Measurements from ENCODE around the gene UBASH3B.
"Not testable (repeated sequence)": the region's sequence is repeated elsewhere in the genome, so short reads cannot be mapped to it uniquely, and the experiment has no call there.

The UBASH3B gene

GRCh38 chr11:122655527-122656072, at the start of gene UBASH3B:
Gene UBASH3B, plus strand, starts transcription at chr11:122655722. Its CDS starts 328 bp downstream, at chr11:122656050.
- peak; percentile 77 for DNase-seq

GRCh38 chr11:122607162-122607561, 48.4 kb upstream of the UBASH3B start:
- not testable (repeated sequence) for DNase-seq

DNA sequence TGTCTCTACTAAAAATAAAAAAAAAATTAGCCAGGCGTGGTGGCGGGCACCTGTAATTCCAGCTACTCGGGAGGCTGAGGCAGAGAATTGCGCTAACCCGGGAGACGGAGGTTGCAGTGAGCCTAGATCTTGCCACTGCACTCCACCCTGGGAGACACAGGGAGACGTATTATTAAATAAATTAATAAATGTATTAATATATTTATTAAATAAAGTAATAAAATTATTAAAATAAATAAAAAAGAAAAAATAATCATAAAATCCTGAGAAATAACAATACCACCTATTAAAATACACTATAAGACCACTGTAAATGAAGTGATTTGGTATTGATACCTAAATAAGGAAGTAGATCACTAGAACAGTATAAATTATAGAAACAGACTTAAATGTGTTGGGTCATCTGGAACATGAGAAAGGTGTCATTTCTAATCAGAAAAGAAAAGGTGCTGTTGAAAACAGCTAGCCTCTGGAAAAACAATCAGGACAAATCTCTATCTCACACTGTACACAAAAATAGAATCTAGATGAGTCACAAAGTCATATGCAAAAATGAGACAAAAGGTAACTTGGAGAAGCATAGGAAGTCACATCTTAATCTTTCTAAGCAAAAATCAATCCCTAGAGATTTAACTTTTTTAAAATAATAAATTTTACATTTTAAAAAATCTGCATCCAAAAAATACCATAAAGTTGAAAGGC, 43.2 kb upstream of the UBASH3B start:
- no peak for DNase-seq

DNA sequence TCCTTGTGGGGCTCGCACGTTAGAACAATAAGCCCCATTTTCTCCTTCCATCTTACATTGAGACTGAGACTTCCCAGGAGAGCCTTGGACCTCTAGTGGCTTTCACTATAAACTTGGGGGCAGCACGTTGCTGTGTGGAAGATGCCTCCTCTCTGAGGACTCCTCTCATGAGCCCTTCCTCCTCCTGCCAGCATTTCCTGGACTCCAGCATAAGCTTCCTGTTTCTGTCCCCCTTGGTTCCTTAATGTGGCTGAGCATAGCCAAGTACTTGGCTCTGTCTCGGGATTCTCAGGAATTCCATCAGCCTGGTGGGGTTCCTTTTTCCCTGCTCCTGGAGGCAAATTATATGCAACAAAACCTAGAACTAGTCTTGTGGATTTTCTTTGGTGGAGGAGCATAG, 38.8 kb upstream of the UBASH3B start:
- DNase-seq = no peak

DNA sequence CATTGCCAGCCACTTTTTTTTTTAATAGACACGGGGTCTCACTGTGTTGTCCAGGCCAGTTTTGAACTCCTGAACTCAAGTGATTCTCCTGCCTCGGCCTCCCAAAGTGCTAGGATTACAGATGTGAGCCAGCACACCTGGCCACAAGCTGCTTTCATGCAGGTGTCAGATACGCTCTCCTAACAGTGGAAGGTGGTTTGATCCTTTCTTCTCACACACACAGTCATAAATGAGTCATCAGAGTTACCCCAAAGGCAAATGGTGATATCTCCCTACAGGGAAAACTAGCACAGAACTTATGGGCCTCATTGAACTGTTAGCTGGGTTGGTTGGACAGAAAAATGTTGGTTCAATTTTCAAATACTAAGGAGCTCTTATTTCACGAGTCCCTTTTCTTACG, 38.2 kb upstream of the UBASH3B start:
- DNase-seq = no peak

DNA sequence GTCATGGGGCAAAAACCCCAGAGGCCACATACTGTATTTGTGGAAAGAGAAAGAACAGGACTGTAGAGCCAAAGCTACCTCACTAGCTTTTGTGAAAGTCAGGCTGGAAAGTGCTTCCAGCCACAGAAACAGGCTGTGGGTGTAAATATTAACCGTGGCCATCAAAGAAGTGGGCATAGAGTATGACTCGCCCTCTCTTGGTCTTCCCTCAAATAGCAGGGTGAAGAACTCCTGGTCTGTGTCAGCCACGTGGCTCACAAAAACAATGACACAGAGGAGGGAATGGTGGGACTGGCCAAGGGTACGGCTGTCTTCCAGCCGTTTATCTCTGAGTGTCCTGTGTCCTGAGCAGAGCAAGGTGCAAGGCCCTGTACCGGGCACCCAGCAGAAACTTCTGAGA, 37.6 kb upstream of the UBASH3B start:
- DNase-seq = no peak

DNA sequence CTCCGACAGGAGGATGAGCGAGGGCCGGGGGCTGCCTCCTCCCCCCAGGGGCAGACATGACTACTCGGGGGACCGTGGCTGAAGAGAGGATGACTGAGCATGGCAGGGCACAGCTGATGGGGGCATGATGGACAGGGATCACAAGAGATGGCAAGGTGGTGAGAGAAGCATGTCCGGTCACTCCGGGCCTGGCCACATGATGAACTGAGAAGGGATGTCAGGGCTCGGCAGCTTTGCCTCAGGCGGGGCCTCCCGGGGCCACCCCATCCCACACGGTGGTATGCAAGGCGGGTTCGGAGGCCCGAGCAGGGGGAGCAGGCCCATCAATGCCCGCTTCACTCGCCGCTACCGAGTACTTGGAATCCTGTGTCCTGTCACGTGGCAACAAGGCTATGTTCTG, 36.6 kb upstream of the UBASH3B start:
- no peak for DNase-seq

GRCh38 chr11:122619757-122620156, 35.8 kb upstream of the UBASH3B start:
- DNase-seq = no peak

DNA sequence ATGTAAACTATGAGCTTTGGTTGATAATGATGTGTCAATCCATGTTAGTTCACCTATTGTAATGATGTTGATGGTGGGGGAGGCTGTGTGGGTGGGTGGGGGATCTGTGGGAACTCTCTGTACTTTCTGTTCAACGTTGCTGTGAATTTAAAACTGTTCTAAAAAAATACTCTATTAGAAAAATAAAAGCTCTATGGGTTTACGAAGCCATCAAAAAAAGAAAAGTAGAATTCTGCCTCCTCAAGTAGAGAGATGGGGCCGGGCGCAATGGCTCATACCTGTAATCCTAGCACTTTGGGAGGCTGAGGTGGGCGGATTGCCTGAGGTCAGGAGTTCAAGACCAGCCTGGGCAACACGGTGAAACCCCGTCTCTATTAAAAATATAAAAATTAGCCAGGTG, 30.0 kb upstream of the UBASH3B start:
- not testable (repeated sequence) for DNase-seq

DNA sequence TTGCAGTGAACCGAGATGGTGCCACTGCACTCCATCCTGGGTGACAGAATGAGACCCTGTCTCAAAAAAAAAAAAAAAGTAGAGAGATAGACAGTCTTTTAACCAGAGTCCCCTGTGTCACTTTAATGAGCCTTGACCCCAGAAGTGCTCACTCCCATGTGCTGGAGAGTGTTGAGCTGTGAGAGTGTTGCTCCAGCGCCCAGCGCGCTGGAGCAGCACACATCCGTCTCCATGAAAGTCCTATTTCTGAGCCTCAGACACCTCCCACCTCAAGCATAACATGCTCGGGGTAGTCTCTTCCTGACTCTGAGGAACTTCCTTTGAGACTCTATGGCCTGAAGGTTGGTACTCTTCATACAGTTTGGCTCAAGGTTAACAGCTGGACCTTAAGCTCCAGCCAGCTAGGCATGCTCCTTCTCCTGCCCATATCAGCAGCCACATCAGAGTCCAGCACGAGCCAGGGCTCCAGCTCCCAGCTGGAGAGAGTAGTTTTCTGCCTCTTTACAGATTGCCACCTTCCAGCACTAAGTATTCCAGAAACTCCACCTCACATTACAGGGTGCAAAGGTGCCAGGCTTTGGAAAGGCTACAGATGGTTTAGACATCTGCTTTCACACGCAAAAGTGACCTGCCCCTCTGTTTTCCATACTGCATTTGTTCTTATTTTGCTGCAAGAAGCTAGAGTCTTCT, 29.4 kb upstream of the UBASH3B start:
- no peak for DNase-seq

DNA sequence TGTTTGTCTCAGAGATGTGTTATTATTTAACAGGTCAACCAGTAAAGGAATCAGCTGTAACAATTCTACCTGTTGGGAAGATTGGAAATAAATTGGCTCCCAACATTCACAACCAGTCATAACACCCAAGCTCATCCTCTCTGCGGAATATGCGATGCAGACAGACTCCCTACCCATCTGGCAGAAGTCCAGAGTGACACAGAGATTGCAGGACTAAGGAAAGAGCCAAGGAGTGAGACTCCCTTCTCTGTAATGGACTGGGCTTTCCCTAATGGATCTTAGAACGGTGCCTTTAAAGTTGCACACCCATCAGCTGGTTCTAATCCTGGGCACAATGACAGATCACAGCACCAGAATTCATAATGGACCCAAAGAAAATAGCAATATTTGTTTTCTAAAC, 27.8 kb upstream of the UBASH3B start:
- no peak for DNase-seq

DNA sequence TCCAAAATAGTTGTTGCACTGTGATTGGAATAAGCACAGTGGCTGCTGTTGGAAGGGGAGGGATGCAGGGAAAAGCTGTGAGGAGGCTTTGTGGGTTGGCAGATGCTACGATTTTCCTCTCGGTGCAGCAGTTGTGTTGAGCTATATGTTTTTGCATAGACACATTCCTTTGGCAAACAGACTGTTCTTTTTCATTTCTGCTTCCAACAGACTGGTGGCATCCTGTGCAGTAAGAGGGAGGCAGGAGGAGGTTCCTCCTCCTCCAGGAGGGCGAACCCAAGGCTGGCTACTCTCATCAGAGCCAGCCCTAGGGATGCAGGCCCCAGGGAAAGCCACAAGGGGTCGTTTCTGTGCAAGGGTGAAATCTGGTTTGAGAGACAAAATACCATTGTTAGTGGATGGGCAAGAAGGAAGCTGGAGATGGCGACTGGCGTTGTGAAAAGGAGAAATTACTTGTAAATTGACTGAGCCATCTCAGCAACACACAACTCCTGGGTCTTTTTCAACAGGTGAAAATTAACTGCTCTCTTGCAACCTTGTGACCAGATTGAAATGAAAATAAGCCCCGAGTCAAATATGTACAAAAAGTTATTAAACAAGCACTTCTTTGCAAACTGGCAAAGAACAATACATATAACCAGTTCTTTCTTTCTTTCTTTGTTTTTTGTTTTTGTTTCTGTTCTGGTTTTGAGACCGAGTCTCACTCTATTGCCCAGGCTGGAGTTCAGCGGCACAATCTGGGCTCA, 26.5 kb upstream of the UBASH3B start:
- DNase-seq = peak; percentile 59

GRCh38 chr11:122632181-122632824, 23.2 kb upstream of the UBASH3B start:
- no peak for DNase-seq

- peak; percentile 81 for DNase-seq
These were observed 22.2 kb upstream of the UBASH3B start for GRCh38 chr11:122633219-122633829.

- peak; percentile 23 for DNase-seq
These were observed 21.0 kb upstream of the UBASH3B start for GRCh38 chr11:122634501-122634900.

DNA sequence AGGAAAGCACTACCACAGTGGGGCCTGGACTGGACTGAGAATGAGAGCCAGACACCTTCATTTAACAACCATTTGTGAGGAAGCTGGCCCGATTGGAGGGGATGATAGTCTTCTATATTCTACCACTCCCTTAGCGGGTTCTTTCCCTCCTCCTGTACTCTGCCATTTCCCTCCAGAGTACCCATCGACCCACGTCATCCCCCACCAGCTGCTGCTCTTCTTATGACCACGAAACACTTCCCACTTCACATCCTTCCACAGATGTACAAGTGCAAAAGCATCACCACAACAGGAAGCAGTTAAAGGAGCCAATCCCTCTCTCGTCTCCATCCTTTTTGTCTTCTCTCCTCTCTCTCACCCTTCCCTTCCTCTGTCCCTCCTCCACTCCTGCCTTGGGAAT, 18.0 kb upstream of the UBASH3B start:
- DNase-seq = no peak

DNA sequence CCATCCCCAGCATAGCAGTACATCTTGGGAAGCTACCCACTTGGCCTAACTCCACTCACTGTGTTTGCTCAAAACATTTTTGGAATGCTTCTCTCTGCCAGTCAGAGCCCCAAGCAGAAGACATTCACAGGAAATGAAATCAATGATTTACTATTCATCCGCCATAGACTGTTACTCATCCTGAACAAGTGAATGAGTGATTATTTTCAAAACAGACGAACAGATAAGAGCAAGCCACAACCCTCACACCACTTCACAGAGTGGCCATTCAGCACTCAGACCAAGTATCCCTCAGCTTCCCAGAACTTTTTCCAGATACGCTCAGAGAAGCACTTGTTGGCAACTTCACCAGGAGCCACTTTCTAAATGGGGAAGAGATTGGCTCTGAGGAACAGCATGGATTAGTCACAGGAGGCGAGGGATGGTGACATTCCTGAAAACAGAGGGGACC, 13.0 kb upstream of the UBASH3B start:
- DNase-seq = no peak

DNA sequence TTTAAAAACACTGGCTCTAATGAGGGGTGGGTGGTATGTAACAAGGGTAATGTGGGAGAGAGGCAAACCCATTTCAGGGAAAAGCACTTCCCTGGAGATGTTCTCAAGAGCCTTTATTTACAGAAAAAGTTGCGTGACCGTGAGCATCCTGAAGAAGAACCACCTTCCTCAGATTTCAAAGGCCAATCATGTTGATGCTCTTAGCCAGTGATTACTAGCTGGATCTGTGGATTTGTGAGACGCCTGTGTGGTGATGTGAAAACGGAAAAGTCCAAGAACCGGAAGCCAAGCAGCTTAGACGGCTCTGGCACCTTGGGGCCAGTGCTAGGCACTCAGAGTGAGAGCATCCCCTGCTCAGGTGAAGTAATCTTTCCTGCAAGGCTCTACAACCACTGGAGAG, 12.6 kb upstream of the UBASH3B start:
- DNase-seq = no peak

- no peak for DNase-seq
These were observed 9.7 kb upstream of the UBASH3B start for GRCh38 chr11:122645847-122646246.

DNA sequence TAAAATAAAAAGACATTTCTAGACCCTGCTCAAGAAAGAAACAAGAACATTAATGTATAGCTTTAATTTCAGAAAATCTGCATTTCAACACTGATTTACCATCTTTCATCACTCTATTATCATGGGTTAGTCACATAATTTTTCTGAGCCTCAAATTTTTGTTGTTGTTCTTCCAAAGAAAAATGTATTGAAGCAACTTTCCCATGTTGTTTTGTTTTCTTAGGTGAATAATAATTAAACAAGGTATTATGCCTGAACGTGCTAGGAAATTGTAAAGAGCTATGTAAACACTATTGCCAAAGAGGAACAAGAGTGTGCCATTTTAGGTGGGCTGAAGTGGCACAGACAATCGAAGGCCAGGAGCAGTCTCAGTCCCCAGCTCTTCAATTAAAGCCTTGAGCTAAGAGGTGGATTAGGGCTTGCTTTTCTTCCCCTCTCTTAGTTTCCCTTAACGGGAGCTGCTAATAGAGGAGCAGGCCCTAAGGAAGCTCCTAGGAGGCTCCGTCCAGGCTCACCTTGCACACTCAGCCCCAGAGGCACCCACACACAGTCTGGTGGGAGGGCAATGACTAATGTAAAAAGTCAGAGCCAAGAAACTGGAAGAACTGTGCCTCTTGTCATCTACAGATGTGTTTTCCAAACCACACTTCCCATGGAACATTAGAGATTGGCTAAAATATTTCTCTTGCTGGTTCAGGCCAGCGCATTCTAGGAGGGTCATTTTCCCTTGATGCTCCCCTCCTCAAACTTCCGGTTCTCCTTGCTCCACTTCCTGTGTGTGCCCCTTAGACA, 8.8 kb upstream of the UBASH3B start:
- DNase-seq = peak; percentile 24

GRCh38 chr11:122647736-122648275, 7.7 kb upstream of the UBASH3B start:
- no peak for DNase-seq

Measured in NCI-H1092 treated with DMSO at 0.1 percent for 48 hours (cell line).